RWPE2 (cell line): Measurements from ENCODE around the gene GPR87.

ENCODE experiments used
- ATAC-seq: fragments of 200-7000 bp; cut with Tn5 transposase; 3 replicates; pipeline ENCODE4 v1.9.1; 2021; ENCODE audit warnings: low read depth
- DNase-seq: peaks from one replicate; pipeline ENCODE4 v3.0.0-alpha.2; 2020; ENCODE audit warnings: low spot score
- H3K27ac ChIP-seq: fragments of 450-650 bp; 2 replicates; pipeline ENCODE4 v1.5.1; 2017; ENCODE audit warnings: mild to moderate bottlenecking; ENCODE audit not compliant: poor library complexity, severe bottlenecking
- H3K27me3 ChIP-seq: fragments of 250-450 bp; sonication (Bioruptor Pico); 2 replicates; pipeline ENCODE4 v1.5.1; 2021; ENCODE audit warnings: mild to moderate bottlenecking, moderate library complexity; ENCODE audit not compliant: insufficient read depth, poor library complexity, severe bottlenecking
- H3K36me3 ChIP-seq: fragments of 250-450 bp; sonication (Bioruptor Pico); 2 replicates; pipeline ENCODE4 v1.5.1; 2020; ENCODE audit warnings: low read depth, mild to moderate bottlenecking, moderate library complexity
- H3K4me1 ChIP-seq: fragments of 250-450 bp; sonication (Bioruptor Pico); 2 replicates; pipeline ENCODE4 v1.5.1; 2021; ENCODE audit warnings: mild to moderate bottlenecking, moderate library complexity; ENCODE audit not compliant: insufficient read depth, poor library complexity, severe bottlenecking
- H3K4me3 ChIP-seq: fragments of 250-450 bp; sonication (Bioruptor Pico); 2 replicates; pipeline ENCODE4 v1.5.1; 2021; ENCODE audit warnings: mild to moderate bottlenecking, moderate library complexity; ENCODE audit not compliant: severe bottlenecking
- H3K9me3 ChIP-seq: fragments of 250-450 bp; sonication (Bioruptor Pico); 2 replicates; pipeline ENCODE4 v1.5.1; 2021; ENCODE audit warnings: mild to moderate bottlenecking, moderate library complexity; ENCODE audit not compliant: severe bottlenecking
- CTCF ChIP-seq: fragments of 450-650 bp; IDR thresholded peaks from one replicate; pipeline ENCODE4 v1.5.1; 2017; ENCODE audit warnings: mild to moderate bottlenecking, moderate library complexity; ENCODE audit not compliant: poor library complexity, severe bottlenecking

GPR87 gene

GRCh38 chr3:151293127-151293526, 23.5 kb downstream of the GPR87 start:
- no peak for TF ChIP-seq CTCF
- Histone ChIP-seq H3K4me3 (no peak overlapping the region), H3K27ac (no peak overlapping the region), H3K9me3 (no peaks in the 10 kb centered on the region), H3K4me1 (no peaks in the 10 kb centered on the region), H3K36me3 (peaks cover 55% of the 10 kb centered on the region), H3K27me3 (no peaks in the 10 kb centered on the region)
- ATAC-seq (peak; percentile 47; the same call in 2 of the 3 replicates), DNase-seq (no peak)

GRCh38 chr3:151290673-151291072, 25.9 kb downstream of the GPR87 start:
- no peak for DNase-seq
- peak; percentile 43; the same call in 1 of the 3 replicates for ATAC-seq

GRCh38 chr3:151289445-151289844, 27.2 kb downstream of the GPR87 start:
- Histone ChIP-seq H3K4me1 (no peaks in the 10 kb centered on the region), H3K27me3 (no peaks in the 10 kb centered on the region), H3K27ac (no peak overlapping the region), H3K9me3 (no peaks in the 10 kb centered on the region), H3K4me3 (no peak overlapping the region), H3K36me3 (peaks cover 18% of the 10 kb centered on the region)
- ATAC-seq (no peak), DNase-seq (no peak)
- TF ChIP-seq CTCF, result no peak

More at GRCh38 chr3:151290673-151291072, 25.9 kb downstream of the GPR87 start:
- peak; percentile 86 for TF ChIP-seq CTCF
- H3K27ac ChIP-seq, result no peak overlapping the region
- H3K27me3 ChIP-seq, result no peaks in the 10 kb centered on the region
- H3K4me1 ChIP-seq, result no peaks in the 10 kb centered on the region
- H3K9me3 ChIP-seq, result no peaks in the 10 kb centered on the region
- H3K4me3 ChIP-seq, result no peak overlapping the region
- peaks cover 30% of the 10 kb centered on the region for H3K36me3 ChIP-seq

GRCh38 chr3:151285940-151286339, 30.7 kb downstream of the GPR87 start:
- Histone ChIP-seq H3K9me3 (no peaks in the 10 kb centered on the region), H3K36me3 (no peaks in the 10 kb centered on the region), H3K4me3 (no peak overlapping the region), H3K27me3 (no peaks in the 10 kb centered on the region), H3K4me1 (no peaks in the 10 kb centered on the region), H3K27ac (no peak overlapping the region)
- DNase-seq (no peak), ATAC-seq (no peak)
- no peak for TF ChIP-seq CTCF

GRCh38 chr3:151283907-151284461, 32.6 kb downstream of the GPR87 start:
- ATAC-seq (0 out of 3 replicates have a peak, but pooled peaks have one; percentile 31), DNase-seq (no peak)
- H3K27me3 ChIP-seq, result no peaks in the 10 kb centered on the region
- no peaks in the 10 kb centered on the region for H3K36me3 ChIP-seq
- no peaks in the 10 kb centered on the region for H3K9me3 ChIP-seq
- no peak overlapping the region for H3K27ac ChIP-seq
- H3K4me3 ChIP-seq, result no peak overlapping the region
- no peak for TF ChIP-seq CTCF
- H3K4me1 ChIP-seq, result no peaks in the 10 kb centered on the region
